GM12891 (cell line): Measurements from ENCODE around the gene SCN8A.

Experiments used
- PAX5 ChIP-seq: IDR thresholded peaks from 2 replicates; pipeline ENCODE4 v1.6.1; 2011; ENCODE audit warnings: low read length, moderate library complexity, mild to moderate bottlenecking; ENCODE audit not compliant: insufficient read depth, severe bottlenecking
- POLR2A ChIP-seq: IDR thresholded peaks from 2 replicates; pipeline ENCODE4 v1.6.1; 2011; ENCODE audit warnings: low read depth, low read length, control low read depth
- POLR2AphosphoS5 ChIP-seq: IDR thresholded peaks from 2 replicates; pipeline ENCODE4 v1.6.1; 2011; ENCODE audit warnings: low read depth, low read length, control low read depth
- SPI1 ChIP-seq: IDR thresholded peaks from 2 replicates; pipeline ENCODE4 v1.6.1; 2011; ENCODE audit warnings: low read depth, low read length, control low read depth
- TAF1 ChIP-seq: IDR thresholded peaks from 2 replicates; pipeline ENCODE4 v1.6.1; 2011; ENCODE audit warnings: low read depth, low read length, control low read depth

GRCh38 chr12:51812871-51813270 lies 221.8 kb downstream of the SCN8A start:
- TF ChIP-seq POLR2A = no peak
- TF ChIP-seq PAX5 = no peak
- TF ChIP-seq SPI1 = no peak
- TF ChIP-seq POLR2AphosphoS5 = no peak
- no peak for TF ChIP-seq TAF1
